Tibial artery (tissue), 4 donors: ENCODE results near the gene PLXNA4.

Experiments
- DNase-seq, 2 donors: peaks; one replicate each; pipeline ENCODE4 v3.0.0-alpha.2; 2019
- H3K27ac ChIP-seq, 2 donors: fragments of 200-600 bp; sonication (generic) in 1 of 2; 1 replicate in 1 of 2; 2 replicates in 1 of 2; pipeline ENCODE4 v1.5.1; 2018 to 2019; ENCODE audit warnings: mild to moderate bottlenecking in 1 of 2
- H3K27me3 ChIP-seq, 2 donors: fragments of 200-600 bp; sonication (generic) in 1 of 2; one replicate each; pipeline versions ENCODE4 v1.5.1 to v1.6.0; 2016 to 2019
- H3K36me3 ChIP-seq, 3 donors: fragments of 200-600 bp; sonication (generic) in 2 of 3; one replicate each; pipeline ENCODE4 v1.5.1; 2016 to 2019; ENCODE audit warnings: mild to moderate bottlenecking in 2 of 3
- H3K4me1 ChIP-seq, 4 donors: fragments of 200-600 bp; sonication (generic) in 2 of 4; 1 replicate in 3 of 4; 2 replicates in 1 of 4; pipeline ENCODE4 v1.5.1; 2016 to 2019
- H3K4me3 ChIP-seq, 2 donors: fragments of 200-600 bp; sonication (generic) in 1 of 2; 1 replicate in 1 of 2; 2 replicates in 1 of 2; pipeline ENCODE4 v1.5.1; 2018 to 2019; ENCODE audit warnings: mild to moderate bottlenecking in 2 of 2
- H3K9me3 ChIP-seq, 3 donors: fragments of 200-600 bp; sonication (generic) in 1 of 3; one replicate each; pipeline ENCODE4 v1.5.1; 2016 to 2019
- intact Hi-C: fragments of 100-400 bp; cut with DNase I; formaldehyde crosslinking; loops from one replicate; pipeline ENCODE4 v1.15.0; 2023; ENCODE audit warnings: low total_unique reads
- TF ChIP-seq, protein P1 (sequence below), 2 experiments: fragments of 200-600 bp in 1 of 2; fragments of 450-650 bp in 1 of 2; IDR thresholded peaks; one replicate each; pipeline ENCODE4 v1.5.1; 2017 to 2019; ENCODE audit warnings: antibody characterized with exemption in 2 of 2, mild to moderate bottlenecking in 1 of 2, moderate library complexity in 1 of 2

Gene PLXNA4

DNA sequence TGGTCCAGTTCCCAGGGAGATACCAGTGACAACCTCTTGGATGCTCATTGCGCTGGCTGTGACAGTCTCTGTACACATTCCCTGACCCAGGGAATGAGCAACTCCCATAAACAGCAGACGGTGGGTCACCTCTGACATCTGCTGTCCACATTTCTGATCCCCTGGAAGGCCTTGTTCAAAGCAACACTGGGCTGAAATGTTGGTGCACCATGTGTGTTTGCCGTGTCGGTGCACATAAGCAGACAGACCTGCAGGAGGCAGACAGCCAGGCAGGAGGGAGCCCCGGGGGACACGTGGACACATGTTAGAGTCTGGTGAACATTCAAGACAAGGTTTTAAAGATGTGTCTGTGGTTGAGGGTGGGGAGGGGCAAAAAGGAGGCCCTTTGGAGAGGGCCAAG is 254.9 kb downstream of the PLXNA4 start:
- TF ChIP-seq, protein P1, sequence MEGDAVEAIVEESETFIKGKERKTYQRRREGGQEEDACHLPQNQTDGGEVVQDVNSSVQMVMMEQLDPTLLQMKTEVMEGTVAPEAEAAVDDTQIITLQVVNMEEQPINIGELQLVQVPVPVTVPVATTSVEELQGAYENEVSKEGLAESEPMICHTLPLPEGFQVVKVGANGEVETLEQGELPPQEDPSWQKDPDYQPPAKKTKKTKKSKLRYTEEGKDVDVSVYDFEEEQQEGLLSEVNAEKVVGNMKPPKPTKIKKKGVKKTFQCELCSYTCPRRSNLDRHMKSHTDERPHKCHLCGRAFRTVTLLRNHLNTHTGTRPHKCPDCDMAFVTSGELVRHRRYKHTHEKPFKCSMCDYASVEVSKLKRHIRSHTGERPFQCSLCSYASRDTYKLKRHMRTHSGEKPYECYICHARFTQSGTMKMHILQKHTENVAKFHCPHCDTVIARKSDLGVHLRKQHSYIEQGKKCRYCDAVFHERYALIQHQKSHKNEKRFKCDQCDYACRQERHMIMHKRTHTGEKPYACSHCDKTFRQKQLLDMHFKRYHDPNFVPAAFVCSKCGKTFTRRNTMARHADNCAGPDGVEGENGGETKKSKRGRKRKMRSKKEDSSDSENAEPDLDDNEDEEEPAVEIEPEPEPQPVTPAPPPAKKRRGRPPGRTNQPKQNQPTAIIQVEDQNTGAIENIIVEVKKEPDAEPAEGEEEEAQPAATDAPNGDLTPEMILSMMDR (IDR thresholded peaks at IDR 0.05), result no peak
- no peak overlapping the region for H3K27ac ChIP-seq
- peaks cover 0 to 8% (median 4%) of the 10 kb centered on the region in 4 donors for H3K4me1 ChIP-seq
- intact Hi-C loops, result no loop called here
- H3K36me3 ChIP-seq, result no peaks in the 10 kb centered on the region
- H3K9me3 ChIP-seq, result no peaks in the 10 kb centered on the region
- H3K27me3 ChIP-seq, result peaks cover 0 to 14% of the 10 kb centered on the region in 2 donors
- no peak overlapping the region for H3K4me3 ChIP-seq
- DNase-seq, result no peak

- peaks cover 0 to 9% of the 10 kb centered on the region in 2 donors for H3K27me3 ChIP-seq
- TF ChIP-seq, protein P1 (IDR thresholded peaks at IDR 0.05), result no peak
- H3K36me3 ChIP-seq, result no peaks in the 10 kb centered on the region
- intact Hi-C loops, result loop anchor here (5.0 kb wide), 2 partner anchors 183 to 258 kb away; partner anchors contain the start of gene PLXNA4
- H3K4me3 ChIP-seq, result no peak overlapping the region
- H3K9me3 ChIP-seq, result no peaks in the 10 kb centered on the region
- no peak overlapping the region for H3K27ac ChIP-seq
- DNase-seq, result no peak
- H3K4me1 ChIP-seq, result peaks cover 0 to 8% (median 4%) of the 10 kb centered on the region in 4 donors
Measured at GRCh38 chr7:132319481-132319880, 256.8 kb downstream of the PLXNA4 start.

DNA sequence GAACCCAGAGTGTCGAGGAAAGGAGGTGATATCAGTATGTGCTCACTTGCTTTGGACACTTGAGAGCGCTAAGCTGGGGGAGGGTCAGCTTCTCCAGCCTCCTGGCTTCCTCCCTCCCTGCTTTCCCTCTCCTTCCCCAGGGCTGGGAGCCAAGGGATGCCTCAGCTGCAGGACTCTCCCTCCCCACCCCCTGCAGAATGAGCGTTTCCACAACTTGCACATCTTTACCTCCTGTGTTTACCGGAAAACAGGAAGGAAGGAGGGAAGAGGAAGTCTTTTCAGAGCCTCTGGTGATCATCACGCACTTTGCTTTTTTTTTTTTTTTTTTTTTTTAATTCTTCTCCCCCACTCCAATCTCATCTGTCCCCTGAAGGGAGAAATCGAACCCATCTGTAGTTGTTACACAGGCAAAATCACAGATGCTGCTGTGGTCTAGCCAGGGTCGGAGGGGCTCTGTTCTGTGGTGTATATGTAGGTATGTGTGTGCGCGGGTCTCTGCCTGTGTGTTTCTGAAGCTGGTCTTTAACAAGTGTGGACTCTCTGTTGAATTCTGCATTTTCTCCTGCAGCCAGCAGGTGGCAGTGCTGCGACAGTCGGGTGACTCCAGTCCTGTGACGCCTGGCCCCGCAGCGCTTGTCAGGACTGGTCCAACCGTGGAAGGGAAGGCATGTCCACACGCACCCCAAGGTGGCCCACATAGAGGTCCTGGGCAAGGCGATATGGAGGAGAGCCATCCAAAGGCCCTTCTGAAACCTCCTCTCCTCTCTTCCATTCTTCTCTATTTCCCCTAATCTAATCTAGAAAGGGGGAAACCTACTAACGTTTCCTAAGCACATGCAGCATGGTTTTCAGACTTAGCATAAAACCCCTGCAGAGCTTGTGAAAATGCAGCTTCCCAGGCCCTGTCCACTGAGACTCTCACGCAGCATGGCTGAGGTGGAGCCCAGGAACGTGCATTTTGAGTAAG is 257.6 kb downstream of the PLXNA4 start:
- TF ChIP-seq, protein P1 (IDR thresholded peaks at IDR 0.05), result peak; percentile 88
- Histone ChIP-seq H3K36me3 (no peaks in the 10 kb centered on the region), H3K4me1 (peaks cover 0 to 8% (median 4%) of the 10 kb centered on the region in 4 donors), H3K4me3 (no peak overlapping the region), H3K27me3 (peaks cover 0 to 9% of the 10 kb centered on the region in 2 donors), H3K27ac (no peak overlapping the region), H3K9me3 (no peaks in the 10 kb centered on the region)
- intact Hi-C loops, result loop anchor here (5.0 kb wide), 2 partner anchors 184 to 259 kb away; partner anchors contain the start of gene PLXNA4
- peak; percentile 78 to 88 for DNase-seq

GRCh38 chr7:132317701-132318351 is 258.4 kb downstream of the PLXNA4 start:
- intact Hi-C loops, result loop anchor here (5.0 kb wide), 2 partner anchors 184 to 259 kb away; partner anchors contain the start of gene PLXNA4
- Histone ChIP-seq H3K4me3 (no peak overlapping the region), H3K27me3 (peaks cover 0 to 9% of the 10 kb centered on the region in 2 donors), H3K36me3 (no peaks in the 10 kb centered on the region), H3K4me1 (peaks cover 0 to 8% (median 4%) of the 10 kb centered on the region in 4 donors), H3K27ac (no peak overlapping the region), H3K9me3 (no peaks in the 10 kb centered on the region)
- no peak for DNase-seq
- TF ChIP-seq, protein P1 (IDR thresholded peaks at IDR 0.05), result no peak

GRCh38 chr7:132312531-132313055 is 263.7 kb downstream of the PLXNA4 start:
- Histone ChIP-seq H3K9me3 (no peaks in the 10 kb centered on the region), H3K4me1 (no peaks in the 10 kb centered on the region), H3K36me3 (no peaks in the 10 kb centered on the region), H3K27me3 (no peaks in the 10 kb centered on the region), H3K4me3 (no peak overlapping the region), H3K27ac (no peak overlapping the region)
- DNase-seq, result no peak
- TF ChIP-seq, protein P1 (IDR thresholded peaks at IDR 0.05), result no peak
- intact Hi-C loops, result no loop called here
